Suprapubic skin (tissue), 4 donors: Measurements from ENCODE around the gene DPH5.

ENCODE experiments used
- POLR2A ChIP-seq, 2 donors: fragments of 450-650 bp; IDR thresholded peaks; one replicate each; pipeline ENCODE4 v1.6.1; 2017; ENCODE audit warnings: antibody characterized with exemption in 2 of 2, mild to moderate bottlenecking in 2 of 2, moderate library complexity in 2 of 2
- POLR2AphosphoS5 ChIP-seq, 3 donors: sonication (generic); formaldehyde crosslinking; IDR thresholded peaks; one replicate each; pipeline ENCODE4 v1.6.1; 2017; ENCODE audit warnings: antibody characterized with exemption in 3 of 3
- TF ChIP-seq, protein P1 (sequence below), 2 donors: fragments of 200-600 bp in 1 of 2; fragments of 450-650 bp in 1 of 2; sonication (generic) in 1 of 2; IDR thresholded peaks; one replicate each; pipeline ENCODE4 v1.5.1; 2016 to 2019; ENCODE audit warnings: antibody characterized with exemption in 2 of 2, mild to moderate bottlenecking in 1 of 2, moderate library complexity in 1 of 2

GRCh38 chr1:100953960-100954730 lies 71.4 kb downstream of the DPH5 start:
- TF ChIP-seq POLR2A (IDR thresholded peaks at IDR 0.05) (no peak), POLR2AphosphoS5 (IDR thresholded peaks at IDR 0.05) (no peak)
- TF ChIP-seq, protein P1, sequence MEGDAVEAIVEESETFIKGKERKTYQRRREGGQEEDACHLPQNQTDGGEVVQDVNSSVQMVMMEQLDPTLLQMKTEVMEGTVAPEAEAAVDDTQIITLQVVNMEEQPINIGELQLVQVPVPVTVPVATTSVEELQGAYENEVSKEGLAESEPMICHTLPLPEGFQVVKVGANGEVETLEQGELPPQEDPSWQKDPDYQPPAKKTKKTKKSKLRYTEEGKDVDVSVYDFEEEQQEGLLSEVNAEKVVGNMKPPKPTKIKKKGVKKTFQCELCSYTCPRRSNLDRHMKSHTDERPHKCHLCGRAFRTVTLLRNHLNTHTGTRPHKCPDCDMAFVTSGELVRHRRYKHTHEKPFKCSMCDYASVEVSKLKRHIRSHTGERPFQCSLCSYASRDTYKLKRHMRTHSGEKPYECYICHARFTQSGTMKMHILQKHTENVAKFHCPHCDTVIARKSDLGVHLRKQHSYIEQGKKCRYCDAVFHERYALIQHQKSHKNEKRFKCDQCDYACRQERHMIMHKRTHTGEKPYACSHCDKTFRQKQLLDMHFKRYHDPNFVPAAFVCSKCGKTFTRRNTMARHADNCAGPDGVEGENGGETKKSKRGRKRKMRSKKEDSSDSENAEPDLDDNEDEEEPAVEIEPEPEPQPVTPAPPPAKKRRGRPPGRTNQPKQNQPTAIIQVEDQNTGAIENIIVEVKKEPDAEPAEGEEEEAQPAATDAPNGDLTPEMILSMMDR (IDR thresholded peaks at IDR 0.05): no peak
